Liver (tissue), 9 donors: ENCODE data around the gene FAIM2. TPM values are rescaled to one million over a fixed set of nuclear protein-coding genes. Genes with fewer than 3 reads are reported as not detected.

Experiments used
- DNase-seq: peaks from one replicate; pipeline ENCODE4 v3.0.0-alpha.2; 2017; ENCODE audit warnings: low spot score
- H3K27ac ChIP-seq, 2 donors: one replicate each; pipeline ENCODE4 v1.7.0; 2013; ENCODE audit warnings: inconsistent platforms in 2 of 2, low read length in 2 of 2, control low read depth in 1 of 2, low read depth in 1 of 2, mild to moderate bottlenecking in 1 of 2
- H3K27me3 ChIP-seq, 4 donors: one replicate each; pipeline versions ENCODE4 v1.6.1 to v1.7.0; 2013; ENCODE audit warnings: low read length in 3 of 4, inconsistent platforms in 1 of 4, mild to moderate bottlenecking in 1 of 4, moderate library complexity in 1 of 4; ENCODE audit not compliant: control insufficient read depth in 4 of 4, insufficient read depth in 4 of 4
- H3K36me3 ChIP-seq, 4 donors: one replicate each; pipeline versions ENCODE4 v1.6.1 to v1.7.0; 2013; ENCODE audit warnings: low read length in 3 of 4, mild to moderate bottlenecking in 3 of 4, low read depth in 1 of 4, moderate library complexity in 1 of 4; ENCODE audit not compliant: control insufficient read depth in 4 of 4, insufficient read depth in 3 of 4
- H3K4me1 ChIP-seq, 4 donors: one replicate each; pipeline versions ENCODE4 v1.6.1 to v1.7.0; 2013; ENCODE audit warnings: low read length in 3 of 4, mild to moderate bottlenecking in 3 of 4, moderate library complexity in 1 of 4; ENCODE audit not compliant: control insufficient read depth in 4 of 4, insufficient read depth in 4 of 4
- H3K4me3 ChIP-seq, 3 donors: one replicate each; pipeline versions ENCODE4 v1.6.1 to v1.7.0; 2013; ENCODE audit warnings: low read length in 3 of 3, control low read depth in 1 of 3, low read depth in 1 of 3, mild to moderate bottlenecking in 1 of 3
- H3K9ac ChIP-seq, 2 donors: one replicate each; pipeline ENCODE4 v1.7.0; 2013; ENCODE audit warnings: low read length in 2 of 2, mild to moderate bottlenecking in 2 of 2, moderate library complexity in 2 of 2, control low read depth in 1 of 2, low read depth in 1 of 2
- H3K9me3 ChIP-seq, 4 donors: one replicate each; pipeline versions ENCODE4 v1.6.1 to v1.7.0; 2013; ENCODE audit warnings: low read length in 3 of 4; ENCODE audit not compliant: control insufficient read depth in 4 of 4
- FOXA1 ChIP-seq: IDR thresholded peaks from 2 replicates; pipeline ENCODE4 v1.6.1; 2016; ENCODE audit warnings: antibody characterized with exemption
- FOXA2 ChIP-seq: IDR thresholded peaks from 2 replicates; pipeline ENCODE4 v1.6.1; 2016; ENCODE audit warnings: antibody characterized with exemption
- GABPA ChIP-seq, 2 donors: IDR thresholded peaks in 1 of 2; conservative IDR thresholded peaks in 1 of 2; 2 replicates each; pipeline ENCODE4 v1.6.1; 2016; ENCODE audit warnings: antibody characterized with exemption in 2 of 2, mild to moderate bottlenecking in 1 of 2, moderate library complexity in 1 of 2
- HNF4A ChIP-seq, 2 donors: conservative IDR thresholded peaks; 2 replicates each; pipeline ENCODE4 v1.6.1; 2016; ENCODE audit warnings: antibody characterized with exemption in 2 of 2, mild to moderate bottlenecking in 2 of 2
- HNF4G ChIP-seq: IDR thresholded peaks from 2 replicates; pipeline ENCODE4 v1.6.1; 2016; ENCODE audit warnings: antibody characterized with exemption
- JUND ChIP-seq, 2 donors: IDR thresholded peaks; 2 replicates each; pipeline ENCODE4 v1.6.1; 2016; ENCODE audit warnings: antibody characterized with exemption in 2 of 2
- NR2F2 ChIP-seq: IDR thresholded peaks from 2 replicates; pipeline ENCODE4 v1.6.1; 2016; ENCODE audit warnings: antibody characterized with exemption
- RAD21 ChIP-seq, 2 donors: IDR thresholded peaks; 2 replicates each; pipeline ENCODE4 v1.6.1; 2016; ENCODE audit warnings: antibody characterized with exemption in 2 of 2, mild to moderate bottlenecking in 2 of 2
- RXRA ChIP-seq, 2 donors: IDR thresholded peaks; 2 replicates each; pipeline ENCODE4 v1.6.1; 2017 to 2018; ENCODE audit warnings: antibody characterized with exemption in 2 of 2, mild to moderate bottlenecking in 1 of 2
- SP1 ChIP-seq: IDR thresholded peaks from 2 replicates; pipeline ENCODE4 v1.6.1; 2018; ENCODE audit warnings: antibody characterized with exemption, mild to moderate bottlenecking
- TAF1 ChIP-seq: conservative IDR thresholded peaks from 2 replicates; pipeline ENCODE4 v1.6.1; 2016; ENCODE audit warnings: antibody characterized with exemption, mild to moderate bottlenecking
- YY1 ChIP-seq: IDR thresholded peaks from 2 replicates; pipeline ENCODE4 v1.6.1; 2016; ENCODE audit warnings: antibody characterized with exemption, mild to moderate bottlenecking
- WGBS: extraction: QIAGEN DNeasy Blood & Tissue Kit; methylation state at CpG from one replicate; pipeline ENCODE4 v1.1.7; 2013; 5-methylcytosine and 5-hydroxymethylcytosine counted together
- polyA plus RNA-seq, 2 donors: library from polyadenylated mRNA; stranded (reverse) in 1 of 2; unstranded in 1 of 2; fragments of 200-250 nt in 1 of 2; fragments of >200 nt in 1 of 2; fragmentation: Nextera tagmentation in 1 of 2; extraction: Ambion mirVana in 1 of 2; gene quantifications; one replicate each; pipeline versions ENCODE4 v1.2.1 to v1.2.3, GENCODE V29; 2013 to 2015
- total RNA-seq, 2 donors: library from RNA; depleted of rRNA; stranded (reverse); fragments of >200 nt; gene quantifications; one replicate each; pipeline ENCODE4 v1.2.3, GENCODE V29; 2014
- TF ChIP-seq, protein P1 (sequence below): fragments of 150-350 bp; IDR thresholded peaks from 2 replicates; pipeline ENCODE4 v1.5.1; 2017; ENCODE audit warnings: improper control_type of control experiment, low read depth, low read length; ENCODE audit not compliant: missing input control
- TF ChIP-seq, protein P2 (sequence below): IDR thresholded peaks from 2 replicates; pipeline ENCODE4 v1.6.1; 2016; ENCODE audit warnings: antibody characterized with exemption, mild to moderate bottlenecking
- TF ChIP-seq, protein P3 (sequence below): IDR thresholded peaks from 2 replicates; pipeline ENCODE4 v1.6.1; 2016; ENCODE audit warnings: antibody characterized with exemption
- TF ChIP-seq, protein P4 (sequence below): IDR thresholded peaks from 2 replicates; pipeline ENCODE4 v1.6.1; 2016; ENCODE audit warnings: antibody characterized with exemption
- donor health status: healthy.
- donor health status: healthy.
- donor health status: healthy.
- donor health status: healthy.
- donor health status: healthy.

FAIM2 gene
- total and polyA plus RNA-seq, 4 donors, result 0.06 to 0.23 TPM; not detected in 2

DNA sequence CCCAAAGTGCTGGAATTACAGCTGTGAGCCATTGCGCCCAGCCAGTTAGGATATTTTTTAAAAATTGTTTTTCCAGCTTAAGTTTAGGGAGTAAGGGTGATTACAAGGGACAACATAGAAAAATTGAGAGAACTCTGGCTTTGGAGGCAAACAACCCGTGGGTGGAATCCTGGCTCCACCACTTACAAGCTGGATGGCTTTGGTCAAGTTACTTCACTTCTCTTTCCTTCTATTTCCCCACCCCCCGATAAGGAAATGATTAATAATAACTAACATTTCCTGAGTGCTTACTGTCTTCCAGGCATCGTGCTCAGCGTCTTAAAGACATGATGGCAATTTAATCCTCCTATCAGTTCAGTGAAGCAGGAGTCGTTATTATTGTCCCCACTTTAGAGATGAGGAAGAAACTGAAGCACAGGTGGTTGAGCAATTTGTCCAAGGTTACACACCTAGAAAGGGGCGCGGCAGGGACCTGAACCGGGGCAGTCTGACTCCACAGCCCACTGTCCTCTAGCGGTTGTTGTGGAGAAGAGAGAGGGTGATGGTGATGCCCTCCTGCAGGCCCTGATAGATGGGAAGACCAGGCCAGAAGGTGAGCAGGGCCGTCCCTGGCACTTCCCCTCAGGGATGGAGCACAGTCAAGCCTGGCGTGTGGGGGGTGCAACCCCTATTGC, 16.7 kb upstream of the FAIM2 start:
- 68% methylated on average over 12 of the region's 12 CpGs for WGBS
- no peak overlapping the region for H3K9ac ChIP-seq
- peaks cover 0 to 5% (median 0%) of the 10 kb centered on the region in 4 donors for H3K4me1 ChIP-seq
- H3K36me3 ChIP-seq, result no peaks in the 10 kb centered on the region
- no peak overlapping the region for H3K27ac ChIP-seq
- DNase-seq, result no peak
- TF ChIP-seq, protein P1, sequence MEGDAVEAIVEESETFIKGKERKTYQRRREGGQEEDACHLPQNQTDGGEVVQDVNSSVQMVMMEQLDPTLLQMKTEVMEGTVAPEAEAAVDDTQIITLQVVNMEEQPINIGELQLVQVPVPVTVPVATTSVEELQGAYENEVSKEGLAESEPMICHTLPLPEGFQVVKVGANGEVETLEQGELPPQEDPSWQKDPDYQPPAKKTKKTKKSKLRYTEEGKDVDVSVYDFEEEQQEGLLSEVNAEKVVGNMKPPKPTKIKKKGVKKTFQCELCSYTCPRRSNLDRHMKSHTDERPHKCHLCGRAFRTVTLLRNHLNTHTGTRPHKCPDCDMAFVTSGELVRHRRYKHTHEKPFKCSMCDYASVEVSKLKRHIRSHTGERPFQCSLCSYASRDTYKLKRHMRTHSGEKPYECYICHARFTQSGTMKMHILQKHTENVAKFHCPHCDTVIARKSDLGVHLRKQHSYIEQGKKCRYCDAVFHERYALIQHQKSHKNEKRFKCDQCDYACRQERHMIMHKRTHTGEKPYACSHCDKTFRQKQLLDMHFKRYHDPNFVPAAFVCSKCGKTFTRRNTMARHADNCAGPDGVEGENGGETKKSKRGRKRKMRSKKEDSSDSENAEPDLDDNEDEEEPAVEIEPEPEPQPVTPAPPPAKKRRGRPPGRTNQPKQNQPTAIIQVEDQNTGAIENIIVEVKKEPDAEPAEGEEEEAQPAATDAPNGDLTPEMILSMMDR, result no peak
- TF ChIP-seq FOXA1 (no peak), NR2F2 (no peak), HNF4G (no peak), FOXA2 (no peak), RAD21 (IDR thresholded peaks at IDR 0.05) (no peak), TAF1 (no peak), JUND (IDR thresholded peaks at IDR 0.05) (no peak), GABPA (IDR thresholded peaks at IDR 0.05 in 1 of 2, conservative IDR thresholded peaks at IDR 0.05 in 1 of 2) (no peak), HNF4A (conservative IDR thresholded peaks at IDR 0.05) (no peak), SP1 (no peak)
- TF ChIP-seq, protein P2, sequence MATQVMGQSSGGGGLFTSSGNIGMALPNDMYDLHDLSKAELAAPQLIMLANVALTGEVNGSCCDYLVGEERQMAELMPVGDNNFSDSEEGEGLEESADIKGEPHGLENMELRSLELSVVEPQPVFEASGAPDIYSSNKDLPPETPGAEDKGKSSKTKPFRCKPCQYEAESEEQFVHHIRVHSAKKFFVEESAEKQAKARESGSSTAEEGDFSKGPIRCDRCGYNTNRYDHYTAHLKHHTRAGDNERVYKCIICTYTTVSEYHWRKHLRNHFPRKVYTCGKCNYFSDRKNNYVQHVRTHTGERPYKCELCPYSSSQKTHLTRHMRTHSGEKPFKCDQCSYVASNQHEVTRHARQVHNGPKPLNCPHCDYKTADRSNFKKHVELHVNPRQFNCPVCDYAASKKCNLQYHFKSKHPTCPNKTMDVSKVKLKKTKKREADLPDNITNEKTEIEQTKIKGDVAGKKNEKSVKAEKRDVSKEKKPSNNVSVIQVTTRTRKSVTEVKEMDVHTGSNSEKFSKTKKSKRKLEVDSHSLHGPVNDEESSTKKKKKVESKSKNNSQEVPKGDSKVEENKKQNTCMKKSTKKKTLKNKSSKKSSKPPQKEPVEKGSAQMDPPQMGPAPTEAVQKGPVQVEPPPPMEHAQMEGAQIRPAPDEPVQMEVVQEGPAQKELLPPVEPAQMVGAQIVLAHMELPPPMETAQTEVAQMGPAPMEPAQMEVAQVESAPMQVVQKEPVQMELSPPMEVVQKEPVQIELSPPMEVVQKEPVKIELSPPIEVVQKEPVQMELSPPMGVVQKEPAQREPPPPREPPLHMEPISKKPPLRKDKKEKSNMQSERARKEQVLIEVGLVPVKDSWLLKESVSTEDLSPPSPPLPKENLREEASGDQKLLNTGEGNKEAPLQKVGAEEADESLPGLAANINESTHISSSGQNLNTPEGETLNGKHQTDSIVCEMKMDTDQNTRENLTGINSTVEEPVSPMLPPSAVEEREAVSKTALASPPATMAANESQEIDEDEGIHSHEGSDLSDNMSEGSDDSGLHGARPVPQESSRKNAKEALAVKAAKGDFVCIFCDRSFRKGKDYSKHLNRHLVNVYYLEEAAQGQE, result no peak
- TF ChIP-seq, protein P3, sequence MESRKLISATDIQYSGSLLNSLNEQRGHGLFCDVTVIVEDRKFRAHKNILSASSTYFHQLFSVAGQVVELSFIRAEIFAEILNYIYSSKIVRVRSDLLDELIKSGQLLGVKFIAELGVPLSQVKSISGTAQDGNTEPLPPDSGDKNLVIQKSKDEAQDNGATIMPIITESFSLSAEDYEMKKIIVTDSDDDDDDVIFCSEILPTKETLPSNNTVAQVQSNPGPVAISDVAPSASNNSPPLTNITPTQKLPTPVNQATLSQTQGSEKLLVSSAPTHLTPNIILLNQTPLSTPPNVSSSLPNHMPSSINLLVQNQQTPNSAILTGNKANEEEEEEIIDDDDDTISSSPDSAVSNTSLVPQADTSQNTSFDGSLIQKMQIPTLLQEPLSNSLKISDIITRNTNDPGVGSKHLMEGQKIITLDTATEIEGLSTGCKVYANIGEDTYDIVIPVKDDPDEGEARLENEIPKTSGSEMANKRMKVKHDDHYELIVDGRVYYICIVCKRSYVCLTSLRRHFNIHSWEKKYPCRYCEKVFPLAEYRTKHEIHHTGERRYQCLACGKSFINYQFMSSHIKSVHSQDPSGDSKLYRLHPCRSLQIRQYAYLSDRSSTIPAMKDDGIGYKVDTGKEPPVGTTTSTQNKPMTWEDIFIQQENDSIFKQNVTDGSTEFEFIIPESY, result no peak
- TF ChIP-seq, protein P4, sequence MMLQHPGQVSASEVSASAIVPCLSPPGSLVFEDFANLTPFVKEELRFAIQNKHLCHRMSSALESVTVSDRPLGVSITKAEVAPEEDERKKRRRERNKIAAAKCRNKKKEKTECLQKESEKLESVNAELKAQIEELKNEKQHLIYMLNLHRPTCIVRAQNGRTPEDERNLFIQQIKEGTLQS, result no peak
- H3K27me3 ChIP-seq, result no peaks in the 10 kb centered on the region
- no peaks in the 10 kb centered on the region for H3K9me3 ChIP-seq
- H3K4me3 ChIP-seq, result no peak overlapping the region

DNA sequence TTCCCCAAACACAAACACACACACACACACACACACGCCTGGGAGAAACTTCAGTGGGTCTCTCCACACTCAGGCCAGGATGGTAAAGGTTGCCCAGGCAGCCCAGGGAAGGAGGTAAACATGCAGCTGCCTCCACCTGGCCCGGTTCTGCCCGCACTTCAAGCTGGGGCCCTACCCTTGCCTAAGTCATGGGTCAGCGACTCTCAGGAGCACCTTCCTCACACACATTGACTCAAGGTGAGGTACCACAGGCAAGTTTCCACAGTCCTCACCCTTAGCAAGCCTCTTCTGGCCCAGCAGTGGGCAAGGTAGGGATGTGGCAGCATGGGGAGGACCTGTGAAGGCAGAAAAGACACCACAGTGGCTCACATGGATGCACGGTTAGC, 14.1 kb upstream of the FAIM2 start:
- 82% methylated on average over 5 of the region's 5 CpGs for WGBS
- Histone ChIP-seq H3K36me3 (no peaks in the 10 kb centered on the region), H3K9me3 (no peaks in the 10 kb centered on the region), H3K4me3 (no peak overlapping the region), H3K4me1 (peaks cover 0 to 3% (median 0%) of the 10 kb centered on the region in 4 donors), H3K27ac (no peak overlapping the region), H3K9ac (no peak overlapping the region), H3K27me3 (no peaks in the 10 kb centered on the region)
- no peak for DNase-seq
- TF ChIP-seq YY1 (no peak), RXRA (IDR thresholded peaks at IDR 0.05) (no peak), FOXA2 (no peak), TAF1 (no peak)
- TF ChIP-seq, protein P3, result no peak
- TF ChIP-seq, protein P1, result no peak
